ENCODE data around the gene PSMF1.

Gene PSMF1

GRCh38 chr20:1185316-1185741 is 66.9 kb downstream of the PSMF1 start:
- peaks cover 11% of the 10 kb centered on the region for H3K4me1 Mint-ChIP-seq (ENCODE audit: low read depth)
- H3K27me3 Mint-ChIP-seq, result peaks cover 30% of the 10 kb centered on the region
- H3K27ac Mint-ChIP-seq, result no peak overlapping the region
- peaks cover 4% of the 10 kb centered on the region for H3K36me3 Mint-ChIP-seq (ENCODE audit: low read depth)
- H3K4me3 Mint-ChIP-seq, result no peak overlapping the region
- H3K9me3 Mint-ChIP-seq, result no peaks in the 10 kb centered on the region

- Mint-ChIP-seq H3K4me1 (ENCODE audit: low read depth) (peaks cover 11% of the 10 kb centered on the region), H3K27me3 (peaks cover 30% of the 10 kb centered on the region), H3K4me3 (no peak overlapping the region), H3K36me3 (ENCODE audit: low read depth) (peaks cover 4% of the 10 kb centered on the region), H3K9me3 (no peaks in the 10 kb centered on the region), H3K27ac (no peak overlapping the region)
Observed at GRCh38 chr20:1185790-1186334, 67.5 kb downstream of the PSMF1 start.

- H3K9me3 Mint-ChIP-seq, result no peaks in the 10 kb centered on the region
- peaks cover 4% of the 10 kb centered on the region for H3K36me3 Mint-ChIP-seq (ENCODE audit: low read depth)
- peaks cover 30% of the 10 kb centered on the region for H3K27me3 Mint-ChIP-seq
- H3K4me3 Mint-ChIP-seq, result no peak overlapping the region
- H3K27ac Mint-ChIP-seq, result no peak overlapping the region
- peaks cover 11% of the 10 kb centered on the region for H3K4me1 Mint-ChIP-seq (ENCODE audit: low read depth)
Observed at GRCh38 chr20:1186367-1186991, 68.1 kb downstream of the PSMF1 start.

GRCh38 chr20:1187605-1188171 is 69.3 kb downstream of the PSMF1 start:
- H3K27me3 Mint-ChIP-seq, result peaks cover 29% of the 10 kb centered on the region
- peaks cover 11% of the 10 kb centered on the region for H3K4me1 Mint-ChIP-seq (ENCODE audit: low read depth)
- H3K4me3 Mint-ChIP-seq, result no peak overlapping the region
- H3K36me3 Mint-ChIP-seq (ENCODE audit: low read depth), result peaks cover 4% of the 10 kb centered on the region
- no peaks in the 10 kb centered on the region for H3K9me3 Mint-ChIP-seq
- H3K27ac Mint-ChIP-seq, result no peak overlapping the region

- Mint-ChIP-seq H3K9me3 (no peaks in the 10 kb centered on the region), H3K4me3 (no peak overlapping the region), H3K4me1 (ENCODE audit: low read depth) (peaks cover 11% of the 10 kb centered on the region), H3K36me3 (ENCODE audit: low read depth) (peaks cover 4% of the 10 kb centered on the region), H3K27me3 (peaks cover 22% of the 10 kb centered on the region), H3K27ac (no peak overlapping the region)
Observed at GRCh38 chr20:1188347-1188746, 69.9 kb downstream of the PSMF1 start.

- H3K36me3 Mint-ChIP-seq (ENCODE audit: low read depth), result no peaks in the 10 kb centered on the region
- no peaks in the 10 kb centered on the region for H3K9me3 Mint-ChIP-seq
- H3K4me1 Mint-ChIP-seq (ENCODE audit: low read depth), result peaks cover 4% of the 10 kb centered on the region
- H3K27ac Mint-ChIP-seq, result no peak overlapping the region
- H3K4me3 Mint-ChIP-seq, result no peak overlapping the region
- peaks cover 9% of the 10 kb centered on the region for H3K27me3 Mint-ChIP-seq
Observed at GRCh38 chr20:1189827-1190226, 71.4 kb downstream of the PSMF1 start.

- Mint-ChIP-seq H3K4me3 (no peak overlapping the region), H3K36me3 (ENCODE audit: low read depth) (no peaks in the 10 kb centered on the region), H3K9me3 (no peaks in the 10 kb centered on the region), H3K4me1 (ENCODE audit: low read depth) (peaks cover 3% of the 10 kb centered on the region), H3K27ac (no peak overlapping the region), H3K27me3 (peaks cover 9% of the 10 kb centered on the region)
Observed at GRCh38 chr20:1190847-1191246, 72.4 kb downstream of the PSMF1 start.

GRCh38 chr20:1191299-1191698 is 72.9 kb downstream of the PSMF1 start:
- H3K9me3 Mint-ChIP-seq, result no peaks in the 10 kb centered on the region
- no peak overlapping the region for H3K4me3 Mint-ChIP-seq
- H3K27ac Mint-ChIP-seq, result no peak overlapping the region
- peaks cover 4% of the 10 kb centered on the region for H3K27me3 Mint-ChIP-seq
- no peaks in the 10 kb centered on the region for H3K4me1 Mint-ChIP-seq (ENCODE audit: low read depth)
- H3K36me3 Mint-ChIP-seq (ENCODE audit: low read depth), result no peaks in the 10 kb centered on the region

GRCh38 chr20:1195226-1195625 is 76.8 kb downstream of the PSMF1 start:
- no peak overlapping the region for H3K27ac Mint-ChIP-seq
- no peak overlapping the region for H3K4me3 Mint-ChIP-seq
- no peaks in the 10 kb centered on the region for H3K36me3 Mint-ChIP-seq (ENCODE audit: low read depth)
- H3K9me3 Mint-ChIP-seq, result no peaks in the 10 kb centered on the region
- no peaks in the 10 kb centered on the region for H3K4me1 Mint-ChIP-seq (ENCODE audit: low read depth)
- no peaks in the 10 kb centered on the region for H3K27me3 Mint-ChIP-seq

- no peaks in the 10 kb centered on the region for H3K27me3 Mint-ChIP-seq
- H3K36me3 Mint-ChIP-seq (ENCODE audit: low read depth), result no peaks in the 10 kb centered on the region
- no peak overlapping the region for H3K4me3 Mint-ChIP-seq
Observed at GRCh38 chr20:1196634-1197033, 78.2 kb downstream of the PSMF1 start.

GRCh38 chr20:1197801-1198200 is 79.4 kb downstream of the PSMF1 start:
- H3K27ac Mint-ChIP-seq, result no peak overlapping the region
- no peaks in the 10 kb centered on the region for H3K36me3 Mint-ChIP-seq (ENCODE audit: low read depth)
- no peaks in the 10 kb centered on the region for H3K4me1 Mint-ChIP-seq (ENCODE audit: low read depth)
- no peaks in the 10 kb centered on the region for H3K9me3 Mint-ChIP-seq
- H3K27me3 Mint-ChIP-seq, result no peaks in the 10 kb centered on the region
- H3K4me3 Mint-ChIP-seq, result no peak overlapping the region

More at GRCh38 chr20:1196634-1197033, 78.2 kb downstream of the PSMF1 start:
- no peak overlapping the region for H3K27ac Mint-ChIP-seq
- no peaks in the 10 kb centered on the region for H3K4me1 Mint-ChIP-seq (ENCODE audit: low read depth)
- no peaks in the 10 kb centered on the region for H3K9me3 Mint-ChIP-seq

GRCh38 chr20:1198751-1199150 is 80.3 kb downstream of the PSMF1 start:
- H3K36me3 Mint-ChIP-seq (ENCODE audit: low read depth), result no peaks in the 10 kb centered on the region
- no peaks in the 10 kb centered on the region for H3K9me3 Mint-ChIP-seq
- no peaks in the 10 kb centered on the region for H3K4me1 Mint-ChIP-seq (ENCODE audit: low read depth)
- no peak overlapping the region for H3K27ac Mint-ChIP-seq
- H3K27me3 Mint-ChIP-seq, result no peaks in the 10 kb centered on the region
- no peak overlapping the region for H3K4me3 Mint-ChIP-seq

GRCh38 chr20:1199212-1199873 is 80.9 kb downstream of the PSMF1 start:
- H3K4me3 Mint-ChIP-seq, result no peak overlapping the region
- H3K27me3 Mint-ChIP-seq, result no peaks in the 10 kb centered on the region
- no peaks in the 10 kb centered on the region for H3K36me3 Mint-ChIP-seq (ENCODE audit: low read depth)
- no peak overlapping the region for H3K27ac Mint-ChIP-seq
- no peaks in the 10 kb centered on the region for H3K4me1 Mint-ChIP-seq (ENCODE audit: low read depth)
- H3K9me3 Mint-ChIP-seq, result no peaks in the 10 kb centered on the region

- Mint-ChIP-seq H3K27ac (no peak overlapping the region), H3K4me1 (ENCODE audit: low read depth) (no peaks in the 10 kb centered on the region)
Observed at GRCh38 chr20:1199964-1200363, 81.6 kb downstream of the PSMF1 start.

GRCh38 chr20:1202762-1203504 is 84.5 kb downstream of the PSMF1 start, which contains the start of gene C20orf202:
TSS of gene C20orf202 (plus strand) at chr20:1203454. CDS start at chr20:1203586, 132 bp downstream.
- no peaks in the 10 kb centered on the region for H3K4me1 Mint-ChIP-seq (ENCODE audit: low read depth)
- H3K27me3 Mint-ChIP-seq, result no peaks in the 10 kb centered on the region
- no peaks in the 10 kb centered on the region for H3K9me3 Mint-ChIP-seq
- no peak within 1 kb of the TSS for H3K4me3 Mint-ChIP-seq
- H3K27ac Mint-ChIP-seq, result no peak within 1 kb of the TSS
- no peaks in the 10 kb centered on the region for H3K36me3 Mint-ChIP-seq (ENCODE audit: low read depth)

More at GRCh38 chr20:1199964-1200363, 81.6 kb downstream of the PSMF1 start:
- Mint-ChIP-seq H3K9me3 (no peaks in the 10 kb centered on the region), H3K36me3 (ENCODE audit: low read depth) (no peaks in the 10 kb centered on the region), H3K27me3 (no peaks in the 10 kb centered on the region), H3K4me3 (no peak overlapping the region)
